Retina (tissue), 1 donor: ENCODE data around the gene DLGAP1.
"Not testable (repeated sequence)": the region's sequence is repeated elsewhere in the genome, so short reads cannot be mapped to it uniquely, and the experiment has no call there.

Experiments
- DNase-seq: peaks from one replicate; pipeline ENCODE4 v3.0.0-alpha.2; 2016

The DLGAP1 gene

DNA sequence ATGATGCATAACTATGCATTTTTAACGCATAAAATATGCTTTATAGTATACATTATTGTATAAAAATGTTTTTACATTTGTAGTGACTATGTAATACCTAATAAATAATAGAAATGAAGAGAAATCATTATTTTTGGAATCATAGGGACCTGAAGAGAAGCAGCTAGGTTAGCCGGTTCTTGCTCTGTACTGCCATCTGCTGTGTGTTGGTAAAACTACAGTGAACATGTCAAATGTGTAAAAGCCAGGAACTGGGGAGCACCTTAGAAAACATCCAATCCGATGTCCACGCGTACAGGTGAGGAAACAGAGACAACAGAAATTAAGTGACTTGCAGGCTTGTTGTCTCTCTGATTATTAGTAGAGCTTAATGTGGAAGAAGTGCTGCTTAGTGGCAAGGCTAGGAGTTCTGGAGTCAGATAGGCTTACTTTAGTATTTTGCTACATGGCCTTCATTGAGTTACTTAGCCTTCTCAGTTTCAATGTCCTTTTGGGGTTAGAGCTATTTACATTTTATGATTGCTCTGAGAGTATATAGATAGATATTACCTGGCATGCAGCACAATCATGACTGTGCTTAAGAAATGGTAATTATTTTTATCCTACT, 386.5 kb downstream of the DLGAP1 start:
- DNase-seq: peak; percentile 13

- DNase-seq: no peak
Measured at GRCh38 chr18:4063545-4063944, 391.6 kb downstream of the DLGAP1 start.

- no peak for DNase-seq
Measured at GRCh38 chr18:4060427-4061281, 394.5 kb downstream of the DLGAP1 start.

DNA sequence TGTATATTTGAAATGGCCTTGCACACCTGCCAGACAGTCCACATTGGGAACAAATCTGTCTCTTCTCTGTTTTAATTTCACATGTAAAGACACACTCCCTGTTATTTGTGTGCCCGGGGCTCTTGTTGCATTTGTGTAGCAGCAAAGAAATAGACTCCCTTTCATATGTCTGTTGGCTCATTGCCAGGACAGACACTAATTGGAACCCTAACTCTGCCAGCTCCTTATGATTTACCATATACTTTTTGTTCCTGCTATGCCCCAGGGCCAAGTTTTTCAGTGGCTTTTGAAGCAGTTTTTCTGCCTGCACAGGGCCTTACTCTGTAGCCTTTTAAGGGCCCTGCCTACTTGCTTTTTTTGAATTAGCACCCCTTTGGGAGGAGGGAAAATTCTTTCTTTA, 396.9 kb downstream of the DLGAP1 start:
- no peak for DNase-seq

- peak; percentile 21 for DNase-seq
Measured at GRCh38 chr18:4040391-4041092, 414.6 kb downstream of the DLGAP1 start.

GRCh38 chr18:4035521-4035920, 419.6 kb downstream of the DLGAP1 start:
- no peak for DNase-seq

GRCh38 chr18:4034815-4035214, 420.3 kb downstream of the DLGAP1 start:
- DNase-seq: not testable (repeated sequence)

DNA sequence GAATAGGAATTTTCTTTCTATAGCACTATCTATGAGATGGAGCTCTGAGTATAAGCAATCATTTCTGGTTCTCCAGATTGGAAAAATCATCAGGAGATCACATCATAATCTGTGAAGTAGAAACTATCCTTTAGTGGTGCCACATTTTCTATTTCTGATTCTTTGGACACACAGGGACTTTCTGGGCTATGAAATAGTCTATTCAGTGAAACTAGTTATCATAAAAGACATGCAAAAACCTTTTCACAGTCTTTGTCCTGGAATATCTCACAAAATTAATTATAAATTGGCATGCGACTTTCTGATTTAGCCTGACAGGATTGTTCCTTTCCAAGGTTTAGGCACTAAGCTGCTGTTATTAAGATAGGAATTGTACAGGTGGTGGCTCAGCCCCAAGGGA, 428.6 kb downstream of the DLGAP1 start:
- no peak for DNase-seq

GRCh38 chr18:4024702-4025101, 430.4 kb downstream of the DLGAP1 start:
- DNase-seq: no peak

GRCh38 chr18:4022749-4023148, 432.4 kb downstream of the DLGAP1 start:
- not testable (repeated sequence) for DNase-seq

DNA sequence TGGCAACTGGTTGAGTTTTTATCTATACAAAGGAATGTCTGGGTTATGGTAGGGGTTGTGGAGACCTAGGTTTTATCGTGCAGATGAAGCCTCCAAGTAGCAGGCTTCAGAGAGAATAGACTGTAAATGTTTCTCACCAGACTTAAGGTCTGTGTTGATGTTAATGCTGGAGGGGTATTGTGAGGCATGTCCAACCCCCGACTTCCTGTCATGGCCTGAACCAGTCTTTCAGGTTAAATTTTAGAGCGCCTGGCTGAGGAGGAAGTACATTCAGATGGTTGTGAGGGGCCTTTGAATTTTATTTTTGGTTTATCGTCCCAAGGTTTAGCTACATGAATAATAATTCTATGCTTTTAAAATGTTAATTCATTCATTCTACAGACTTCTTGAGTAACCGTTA, 435.1 kb downstream of the DLGAP1 start:
- DNase-seq: no peak

- no peak for DNase-seq
Measured at GRCh38 chr18:4017480-4017879, 437.6 kb downstream of the DLGAP1 start.

DNA sequence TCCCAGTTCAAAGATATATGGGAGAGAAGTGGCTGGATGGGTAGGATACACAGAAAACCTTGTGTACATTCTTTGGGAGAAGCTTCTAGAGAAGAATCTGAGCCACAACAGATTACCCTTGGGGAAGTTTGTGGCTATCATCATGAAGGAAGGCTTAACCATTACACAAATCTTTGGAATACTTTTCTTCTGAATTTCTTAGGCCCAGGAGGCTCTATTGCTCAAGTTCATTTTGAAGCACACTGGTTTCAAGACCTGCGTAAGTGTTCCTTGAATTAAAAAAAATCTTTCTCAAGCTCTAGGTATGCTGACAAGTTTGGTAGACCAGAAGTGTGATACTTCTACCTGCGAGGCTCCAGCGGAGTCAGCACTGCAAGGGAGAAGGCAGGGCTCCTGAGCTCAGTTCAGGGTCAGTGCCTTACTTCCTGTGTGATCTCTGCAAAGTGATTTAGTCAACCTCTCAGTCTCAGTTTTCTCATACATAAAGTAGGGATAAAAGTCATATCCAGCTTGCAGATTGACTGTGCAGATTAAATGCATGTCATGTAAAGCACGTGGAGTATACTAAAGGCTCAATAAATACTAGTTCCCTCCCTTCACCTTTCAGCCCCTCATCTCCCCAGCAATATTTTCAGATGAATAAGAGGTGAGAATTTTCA, 438.6 kb downstream of the DLGAP1 start:
- no peak for DNase-seq

DNA sequence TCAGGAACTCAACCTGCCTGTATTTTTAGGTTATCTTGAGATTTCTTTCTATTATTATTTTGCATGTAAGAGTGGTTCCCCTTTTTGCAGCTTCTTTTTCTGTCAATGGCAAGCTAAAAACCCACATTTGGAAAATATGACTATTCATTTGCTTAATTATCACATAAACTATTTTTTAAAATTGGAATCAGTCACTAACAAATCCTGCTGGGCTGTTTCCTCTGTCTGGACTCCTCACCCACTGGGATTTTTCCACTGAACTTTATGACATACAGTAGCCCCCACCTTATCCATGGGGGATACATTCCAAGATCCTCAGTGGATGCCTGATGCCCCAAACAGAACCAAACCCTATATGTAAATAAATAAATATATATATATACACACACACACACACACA, 447.3 kb downstream of the DLGAP1 start:
- no peak for DNase-seq

DNA sequence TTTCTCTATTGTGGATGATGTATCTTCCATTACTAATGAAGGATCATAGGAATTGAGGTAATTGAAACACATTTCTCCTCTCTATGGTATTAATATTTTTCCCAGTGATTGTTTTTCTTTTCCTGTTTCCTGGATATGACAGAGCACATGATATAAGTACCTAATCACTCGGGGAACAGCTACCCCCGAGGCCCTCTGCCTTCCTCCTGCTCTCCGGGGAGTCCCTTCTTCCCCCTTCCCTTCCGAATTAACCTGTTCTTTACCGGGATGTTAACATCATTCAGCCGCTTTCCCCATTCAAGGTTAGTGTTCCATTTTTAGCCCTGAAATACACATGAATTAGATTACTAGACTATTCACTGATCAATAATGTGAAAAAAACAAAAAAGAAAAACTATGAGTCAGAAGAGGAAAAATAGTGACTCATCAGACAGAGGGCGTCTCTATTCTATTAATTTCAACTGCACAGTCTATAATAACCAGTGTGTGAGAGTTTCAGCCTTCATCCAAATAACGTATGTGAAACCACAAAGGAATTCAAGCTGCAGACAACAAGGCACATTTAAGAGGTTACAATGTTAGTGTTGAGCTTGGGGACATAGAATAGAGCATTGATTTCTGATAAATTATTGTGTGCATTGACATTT, 450.8 kb downstream of the DLGAP1 start:
- DNase-seq: no peak

DNA sequence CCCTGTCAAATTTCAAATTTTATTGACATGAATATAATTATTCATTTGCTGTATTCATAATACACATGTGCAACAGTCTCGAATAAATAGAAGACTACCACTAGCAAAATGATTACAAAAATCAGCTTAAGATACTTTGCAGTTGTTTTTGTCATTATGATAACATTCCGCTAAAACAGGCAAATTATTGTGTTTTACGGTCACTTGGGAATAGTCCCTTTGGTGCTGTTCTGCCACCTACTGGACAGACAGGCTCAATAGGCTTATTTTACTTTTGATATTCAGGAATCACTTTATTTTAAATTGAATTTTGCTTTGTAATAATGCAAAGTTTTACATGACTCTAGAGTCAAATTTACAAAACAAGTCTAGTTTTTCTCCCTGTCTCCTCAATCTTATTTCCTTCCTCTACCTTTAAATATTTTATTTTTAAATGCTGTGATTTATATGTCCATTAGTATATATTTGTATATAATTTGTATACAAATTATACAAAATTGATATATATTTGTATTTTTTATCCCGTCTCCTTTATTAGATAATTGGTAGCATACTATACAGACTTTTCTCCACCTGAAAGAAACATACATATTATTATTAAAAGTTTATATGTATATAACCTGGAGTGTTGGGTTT, 456.3 kb downstream of the DLGAP1 start:
- DNase-seq: no peak

GRCh38 chr18:3995476-3996102, 459.5 kb downstream of the DLGAP1 start:
- DNase-seq: peak; percentile 71

DNA sequence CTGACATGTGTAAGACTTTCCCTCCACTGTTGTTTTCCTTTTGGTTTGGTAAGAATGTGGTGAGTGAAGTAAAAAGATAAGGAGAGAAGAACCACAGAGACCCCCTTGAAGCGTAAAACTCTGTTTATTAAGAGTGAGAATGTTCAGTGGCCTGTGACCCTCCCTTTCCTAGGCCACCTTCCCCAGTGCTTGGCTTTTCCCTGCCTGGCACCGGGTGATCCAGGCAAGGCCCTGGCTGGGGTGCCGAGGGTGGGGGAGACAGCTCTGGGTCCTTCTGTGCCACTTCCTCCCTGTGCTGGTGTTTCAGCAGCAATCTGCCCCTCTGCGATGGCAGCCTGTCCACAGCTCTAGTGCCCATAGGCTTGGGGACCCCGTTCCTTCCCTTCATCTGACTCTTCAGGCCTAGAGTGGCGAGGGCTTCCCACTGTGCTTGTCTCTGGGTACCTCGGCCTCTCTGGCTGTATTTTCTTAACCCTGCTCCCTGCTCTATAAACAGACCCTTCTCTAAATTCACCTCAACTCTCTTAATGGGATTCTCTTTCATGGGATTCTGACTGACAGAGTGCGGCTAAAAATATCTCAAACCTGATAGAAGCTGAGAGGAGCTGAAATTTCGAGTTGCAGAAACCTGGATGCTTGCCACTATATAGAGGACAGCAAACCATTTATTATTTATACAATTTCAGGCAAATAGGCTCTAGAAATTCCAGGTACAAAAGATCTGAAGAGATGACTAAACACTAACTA, 461.0 kb downstream of the DLGAP1 start:
- DNase-seq: no peak

GRCh38 chr18:3985664-3986063, 469.4 kb downstream of the DLGAP1 start:
- DNase-seq: no peak

- no peak for DNase-seq
Measured at GRCh38 chr18:3985020-3985419, 470.1 kb downstream of the DLGAP1 start.

GRCh38 chr18:3984163-3984757, 470.8 kb downstream of the DLGAP1 start:
- no peak for DNase-seq
